ENCODE measurements around the gene CCDC63.

CCDC63 gene

DNA sequence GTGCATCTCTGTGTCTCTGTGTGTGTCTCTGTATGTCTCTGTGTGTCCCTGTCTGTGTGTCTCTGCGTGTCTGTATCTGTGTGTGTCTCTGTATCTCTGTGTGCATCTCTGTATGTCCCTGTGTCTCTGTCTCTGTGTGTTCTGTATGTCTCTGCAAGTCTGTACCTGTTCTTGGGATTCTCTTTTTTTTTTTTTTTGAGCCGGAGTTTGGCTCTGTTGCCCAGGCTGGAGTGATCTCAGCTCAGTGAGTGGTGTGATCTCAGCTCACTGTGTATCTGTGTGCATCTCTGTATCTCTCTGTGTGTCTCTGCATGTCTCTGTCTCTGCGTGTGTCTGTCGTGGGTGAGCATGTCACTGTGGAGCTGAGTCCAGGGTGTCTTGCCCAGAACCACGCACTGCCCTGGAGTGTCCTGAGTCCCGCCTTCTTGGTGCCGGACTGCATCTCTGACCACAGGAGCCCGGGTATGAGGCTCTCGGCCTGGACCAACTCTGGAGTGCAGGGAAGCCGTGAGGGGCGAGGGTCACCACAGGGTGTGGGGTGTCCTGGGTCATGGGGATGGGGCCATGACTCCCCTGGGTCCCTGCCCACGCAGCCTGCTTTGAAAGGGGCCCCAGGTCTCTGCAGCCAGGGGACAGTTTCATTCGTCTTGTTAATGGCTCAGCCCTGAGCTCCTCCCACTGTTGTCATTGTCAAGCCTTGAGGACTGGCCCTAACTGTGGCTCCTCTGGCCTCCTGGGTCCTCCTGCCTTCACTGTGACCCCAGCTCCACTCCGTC, 61.8 kb downstream of the CCDC63 start:
- no peak overlapping the region for H3K27ac ChIP-seq
- TF ChIP-seq, protein P1, sequence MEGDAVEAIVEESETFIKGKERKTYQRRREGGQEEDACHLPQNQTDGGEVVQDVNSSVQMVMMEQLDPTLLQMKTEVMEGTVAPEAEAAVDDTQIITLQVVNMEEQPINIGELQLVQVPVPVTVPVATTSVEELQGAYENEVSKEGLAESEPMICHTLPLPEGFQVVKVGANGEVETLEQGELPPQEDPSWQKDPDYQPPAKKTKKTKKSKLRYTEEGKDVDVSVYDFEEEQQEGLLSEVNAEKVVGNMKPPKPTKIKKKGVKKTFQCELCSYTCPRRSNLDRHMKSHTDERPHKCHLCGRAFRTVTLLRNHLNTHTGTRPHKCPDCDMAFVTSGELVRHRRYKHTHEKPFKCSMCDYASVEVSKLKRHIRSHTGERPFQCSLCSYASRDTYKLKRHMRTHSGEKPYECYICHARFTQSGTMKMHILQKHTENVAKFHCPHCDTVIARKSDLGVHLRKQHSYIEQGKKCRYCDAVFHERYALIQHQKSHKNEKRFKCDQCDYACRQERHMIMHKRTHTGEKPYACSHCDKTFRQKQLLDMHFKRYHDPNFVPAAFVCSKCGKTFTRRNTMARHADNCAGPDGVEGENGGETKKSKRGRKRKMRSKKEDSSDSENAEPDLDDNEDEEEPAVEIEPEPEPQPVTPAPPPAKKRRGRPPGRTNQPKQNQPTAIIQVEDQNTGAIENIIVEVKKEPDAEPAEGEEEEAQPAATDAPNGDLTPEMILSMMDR (conservative IDR thresholded peaks at IDR 0.05) = no peak
- no peak for TF ChIP-seq ZFX (IDR thresholded peaks at IDR 0.05)

DNA sequence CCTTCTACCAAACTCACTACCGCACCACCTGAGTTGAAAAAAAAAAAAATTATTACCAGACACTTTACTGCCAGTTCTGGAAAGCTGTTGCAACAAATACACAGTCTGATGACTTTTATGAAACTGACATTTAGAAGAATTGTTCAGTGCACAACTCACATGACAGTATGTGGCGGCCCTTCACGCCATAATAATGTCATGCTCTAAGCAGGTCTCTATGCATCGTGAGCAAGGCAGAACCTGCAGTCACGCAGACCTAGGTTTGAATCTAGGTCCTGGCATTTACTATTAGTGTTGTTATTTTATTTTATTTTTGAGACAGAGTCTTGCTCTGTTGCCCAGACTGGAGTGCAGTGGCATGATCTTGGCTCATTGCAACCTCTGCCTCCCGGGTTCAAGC, 65.5 kb downstream of the CCDC63 start:
- H3K27ac ChIP-seq = no peak overlapping the region
- no peak for TF ChIP-seq ZFX (IDR thresholded peaks at IDR 0.05)
- TF ChIP-seq, protein P1 (conservative IDR thresholded peaks at IDR 0.05) = no peak

DNA sequence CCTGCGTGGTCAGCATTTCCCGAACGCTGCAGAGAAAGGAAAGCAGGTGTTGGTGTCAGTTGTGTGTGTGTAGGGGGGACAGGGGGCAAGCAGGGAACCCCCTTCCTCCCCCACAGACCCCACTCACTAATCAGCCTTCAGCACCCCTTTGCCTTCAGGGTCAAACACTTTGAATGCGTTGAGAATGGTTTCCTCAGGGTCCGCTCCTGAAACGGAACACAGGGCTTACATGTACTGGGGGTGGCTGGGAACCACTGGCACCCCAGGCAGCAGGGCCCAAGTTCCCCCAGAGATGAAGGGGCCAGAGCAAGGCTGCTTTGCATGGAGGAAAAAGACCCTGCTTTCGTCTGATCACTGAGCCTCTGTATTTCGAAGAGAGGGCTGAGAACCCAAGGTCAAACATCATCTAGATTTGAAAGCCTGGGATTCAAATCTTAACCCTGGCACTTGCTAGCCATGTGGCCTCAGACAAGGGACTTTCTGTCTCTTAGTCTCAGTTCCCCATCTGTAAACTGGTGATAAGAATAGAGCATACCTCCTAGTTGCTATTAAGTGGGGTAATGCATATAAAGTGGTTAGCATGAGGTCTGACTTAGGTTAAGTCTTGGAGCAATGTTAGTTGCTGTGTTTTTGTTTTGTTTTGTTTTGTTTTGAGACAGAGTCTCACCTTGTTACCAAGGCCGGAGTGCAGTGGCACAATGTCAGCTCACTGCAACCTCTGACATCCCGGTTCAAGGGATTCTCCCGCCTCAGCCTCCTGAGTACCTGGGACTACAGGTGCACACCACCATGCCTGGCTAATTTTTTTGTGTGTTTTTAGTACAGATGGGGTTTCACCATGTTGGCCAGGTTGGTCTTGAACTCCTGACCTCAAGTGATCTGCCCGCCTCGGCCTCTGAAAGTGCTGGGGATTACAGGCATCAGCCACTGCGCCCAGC, 66.6 kb downstream of the CCDC63 start:
- H3K27ac ChIP-seq = no peak overlapping the region
- TF ChIP-seq, protein P1 (conservative IDR thresholded peaks at IDR 0.05) = no peak
- TF ChIP-seq ZFX (IDR thresholded peaks at IDR 0.05) = no peak

DNA sequence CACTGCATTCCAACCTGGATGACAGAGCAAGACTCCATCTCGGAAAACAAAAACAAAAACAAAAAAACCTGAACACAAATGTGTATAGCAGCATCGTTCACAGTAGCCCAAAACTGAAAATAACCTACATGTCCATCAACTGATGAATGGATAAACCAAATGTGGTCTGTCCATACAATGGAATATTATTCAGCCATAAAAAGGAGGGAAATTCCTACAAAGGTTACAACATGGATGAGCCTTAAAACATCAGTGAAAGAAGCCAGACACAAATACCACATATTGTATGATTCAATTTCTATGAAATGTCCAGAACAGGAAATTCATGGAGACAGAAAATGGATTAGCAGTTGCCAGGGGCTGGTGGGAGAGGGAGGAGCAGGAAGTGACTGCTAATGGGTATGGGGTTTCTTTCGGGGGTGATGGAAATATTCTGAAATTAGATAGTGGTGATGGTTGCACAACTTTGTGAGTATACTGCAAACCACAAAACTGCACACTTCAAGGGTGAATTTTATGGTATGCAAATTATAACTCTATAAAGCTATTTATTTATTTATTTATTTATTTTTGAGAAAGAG, 69.6 kb downstream of the CCDC63 start:
- H3K27ac ChIP-seq = no peak overlapping the region
- TF ChIP-seq, protein P1 (conservative IDR thresholded peaks at IDR 0.05) = no peak
- no peak for TF ChIP-seq ZFX (IDR thresholded peaks at IDR 0.05)

DNA sequence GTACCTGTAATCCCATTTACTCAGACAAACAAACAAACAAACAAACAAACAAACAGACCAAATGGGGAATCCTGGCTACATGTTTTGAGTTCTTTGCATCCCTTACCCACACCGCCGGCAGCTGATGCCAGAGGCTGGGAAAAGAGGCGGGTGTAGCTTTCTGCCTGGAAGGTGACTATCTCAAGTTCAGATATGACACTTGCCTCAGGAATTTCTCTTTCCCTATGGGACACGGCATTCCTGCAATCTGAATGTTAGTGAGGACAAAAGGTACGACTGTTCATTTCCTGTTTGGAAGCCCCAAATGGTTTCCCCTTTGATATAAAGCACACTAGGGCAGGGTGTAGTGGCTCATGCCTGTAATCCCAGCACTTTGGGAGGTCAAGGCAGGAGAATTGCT, 70.7 kb downstream of the CCDC63 start:
- TF ChIP-seq, protein P1 (conservative IDR thresholded peaks at IDR 0.05) = no peak
- TF ChIP-seq ZFX (IDR thresholded peaks at IDR 0.05) = no peak
- no peak overlapping the region for H3K27ac ChIP-seq

DNA sequence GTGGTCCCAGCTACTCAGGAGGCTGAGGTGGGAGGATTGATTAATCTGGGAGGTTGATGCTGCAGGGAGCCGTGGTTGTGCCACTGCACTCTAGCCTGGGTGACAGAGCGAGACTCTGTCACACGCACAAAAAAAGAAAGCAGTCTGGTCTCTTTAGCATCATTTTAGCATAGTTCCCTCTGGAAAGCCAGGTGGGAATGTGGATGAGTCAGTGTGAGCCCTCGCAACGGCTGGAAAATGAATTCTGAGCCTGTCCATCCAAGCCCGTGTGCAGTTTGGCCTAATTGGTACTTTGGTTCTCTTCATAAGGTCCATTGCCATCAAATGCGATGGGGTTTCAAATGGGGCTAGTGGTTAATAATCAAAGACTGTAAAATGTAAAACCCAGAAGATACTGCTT, 71.2 kb downstream of the CCDC63 start:
- TF ChIP-seq ZFX (IDR thresholded peaks at IDR 0.05) = no peak
- TF ChIP-seq, protein P1 (conservative IDR thresholded peaks at IDR 0.05) = no peak
- H3K27ac ChIP-seq = no peak overlapping the region

All from C4-2B (cell line).